Measurements from ENCODE around the gene KCNH5.

GRCh38 chr14:62711351-62712023 is 333.8 kb downstream of the KCNH5 start:
- no peak for TF ChIP-seq CTCF (IDR thresholded peaks at IDR 0.05; ENCODE audit: borderline replicate concordance, extremely low read depth, low read length, poor library complexity, severe bottlenecking)
- no peak for TF ChIP-seq EZH2 (IDR thresholded peaks at IDR 0.05; ENCODE audit: borderline replicate concordance, low read depth, low read length, severe bottlenecking)
